Gastroesophageal sphincter (tissue), 4 donors: ENCODE results near the gene TMEM74B. TPM values are rescaled to one million over a fixed set of nuclear protein-coding genes. Genes with fewer than 3 reads are reported as not detected.

Experiments used
- ATAC-seq: fragments of 150-250 bp; one replicate; pipeline ENCODE4 v1.9.1; 2016; ENCODE audit warnings: mild to moderate bottlenecking, moderate library complexity
- H3K27ac ChIP-seq, 4 donors: fragments of 200-600 bp; sonication (generic) in 3 of 4; 1 replicate in 3 of 4; 2 replicates in 1 of 4; pipeline ENCODE4 v1.5.1; 2016 to 2019
- H3K27me3 ChIP-seq: fragments of 200-600 bp; sonication (generic); one replicate; pipeline ENCODE4 v1.5.1; 2019
- H3K36me3 ChIP-seq, 2 donors: fragments of 200-600 bp; sonication (generic); one replicate each; pipeline ENCODE4 v1.5.1; 2019; ENCODE audit warnings: control low read depth in 1 of 2
- H3K4me1 ChIP-seq, 3 donors: fragments of 200-600 bp; sonication (generic); 1 replicate in 2 of 3; 2 replicates in 1 of 3; pipeline ENCODE4 v1.5.1; 2016 to 2019; ENCODE audit warnings: control low read depth in 2 of 3
- H3K4me3 ChIP-seq, 2 donors: fragments of 200-600 bp; sonication (generic); one replicate each; pipeline ENCODE4 v1.5.1; 2019; ENCODE audit warnings: mild to moderate bottlenecking in 1 of 2, moderate library complexity in 1 of 2
- H3K9me3 ChIP-seq, 3 donors: fragments of 200-600 bp; sonication (generic); one replicate each; pipeline ENCODE4 v1.5.1; 2017 to 2019; ENCODE audit warnings: control low read depth in 2 of 3
- EP300 ChIP-seq: sonication (generic); formaldehyde crosslinking; IDR thresholded peaks from one replicate; pipeline ENCODE4 v1.6.1; 2017; ENCODE audit warnings: antibody characterized with exemption, mild to moderate bottlenecking
- POLR2A ChIP-seq, 2 donors: fragments of 450-650 bp; IDR thresholded peaks; one replicate each; pipeline ENCODE4 v1.6.1; 2017; ENCODE audit warnings: antibody characterized with exemption in 2 of 2, mild to moderate bottlenecking in 2 of 2, moderate library complexity in 1 of 2
- POLR2AphosphoS5 ChIP-seq: sonication (generic); formaldehyde crosslinking; IDR thresholded peaks from one replicate; pipeline ENCODE4 v1.6.1; 2017; ENCODE audit warnings: antibody characterized with exemption
- WGBS, 2 donors: methylation state at CpG; one replicate each; pipeline ENCODE4 v1.1.5; 2018; ENCODE audit warnings: low coverage in 1 of 2; 5-methylcytosine and 5-hydroxymethylcytosine counted together
- total RNA-seq, 4 donors: library from RNA; depleted of rRNA; stranded (reverse); fragments of >200 nt; gene quantifications; one replicate each; pipeline ENCODE4 v1.1.0, GENCODE V29; 2016
- TF ChIP-seq, protein P1 (sequence below), 4 experiments: fragments of 200-600 bp in 2 of 4; fragments of 450-650 bp in 2 of 4; sonication (generic) in 1 of 4; IDR thresholded peaks; one replicate each; pipeline ENCODE4 v1.5.1; 2017 to 2019; ENCODE audit warnings: antibody characterized with exemption in 4 of 4, mild to moderate bottlenecking in 2 of 4, moderate library complexity in 2 of 4

The TMEM74B gene
- total RNA-seq, 4 donors from 2014 or later, result 1.5 to 1.8 TPM; not detected in 2

DNA sequence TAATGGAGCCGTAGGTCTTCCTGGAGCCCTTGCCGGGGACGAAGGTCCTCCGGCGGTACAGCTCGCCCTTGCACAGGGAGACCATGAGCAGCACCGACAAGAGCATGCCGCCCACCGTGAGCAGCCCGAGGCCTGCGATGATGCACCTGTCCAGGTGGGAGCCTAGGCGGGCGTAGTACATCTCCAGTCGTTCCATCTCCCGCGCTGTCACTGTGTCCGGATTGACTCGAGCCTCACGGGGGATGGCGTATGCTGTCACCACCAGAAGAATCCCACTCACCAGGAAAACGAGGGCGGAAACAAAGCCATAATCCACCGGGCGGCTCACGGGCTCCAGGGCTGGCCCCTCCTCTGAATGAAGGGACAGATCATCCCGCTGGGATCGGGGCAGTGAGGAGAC lies 3.8 kb downstream of the TMEM74B start:
- Histone ChIP-seq H3K4me1 (peaks cover 0 to 17% (median 10%) of the 10 kb centered on the region in 3 donors), H3K27ac (no peak overlapping the region), H3K27me3 (peaks cover 26% of the 10 kb centered on the region), H3K9me3 (no peaks in the 10 kb centered on the region), H3K4me3 (no peak overlapping the region), H3K36me3 (peaks cover 0 to 34% of the 10 kb centered on the region in 2 donors)
- TF ChIP-seq, protein P1, sequence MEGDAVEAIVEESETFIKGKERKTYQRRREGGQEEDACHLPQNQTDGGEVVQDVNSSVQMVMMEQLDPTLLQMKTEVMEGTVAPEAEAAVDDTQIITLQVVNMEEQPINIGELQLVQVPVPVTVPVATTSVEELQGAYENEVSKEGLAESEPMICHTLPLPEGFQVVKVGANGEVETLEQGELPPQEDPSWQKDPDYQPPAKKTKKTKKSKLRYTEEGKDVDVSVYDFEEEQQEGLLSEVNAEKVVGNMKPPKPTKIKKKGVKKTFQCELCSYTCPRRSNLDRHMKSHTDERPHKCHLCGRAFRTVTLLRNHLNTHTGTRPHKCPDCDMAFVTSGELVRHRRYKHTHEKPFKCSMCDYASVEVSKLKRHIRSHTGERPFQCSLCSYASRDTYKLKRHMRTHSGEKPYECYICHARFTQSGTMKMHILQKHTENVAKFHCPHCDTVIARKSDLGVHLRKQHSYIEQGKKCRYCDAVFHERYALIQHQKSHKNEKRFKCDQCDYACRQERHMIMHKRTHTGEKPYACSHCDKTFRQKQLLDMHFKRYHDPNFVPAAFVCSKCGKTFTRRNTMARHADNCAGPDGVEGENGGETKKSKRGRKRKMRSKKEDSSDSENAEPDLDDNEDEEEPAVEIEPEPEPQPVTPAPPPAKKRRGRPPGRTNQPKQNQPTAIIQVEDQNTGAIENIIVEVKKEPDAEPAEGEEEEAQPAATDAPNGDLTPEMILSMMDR (IDR thresholded peaks at IDR 0.05), result no peak
- TF ChIP-seq EP300, result no peak
- TF ChIP-seq POLR2A (IDR thresholded peaks at IDR 0.05), result no peak
- no peak for TF ChIP-seq POLR2AphosphoS5
- ATAC-seq, result no peak
- 97 to 100% methylated on average over 4 to 5 of the region's 27 CpGs for WGBS, 2 donors

DNA sequence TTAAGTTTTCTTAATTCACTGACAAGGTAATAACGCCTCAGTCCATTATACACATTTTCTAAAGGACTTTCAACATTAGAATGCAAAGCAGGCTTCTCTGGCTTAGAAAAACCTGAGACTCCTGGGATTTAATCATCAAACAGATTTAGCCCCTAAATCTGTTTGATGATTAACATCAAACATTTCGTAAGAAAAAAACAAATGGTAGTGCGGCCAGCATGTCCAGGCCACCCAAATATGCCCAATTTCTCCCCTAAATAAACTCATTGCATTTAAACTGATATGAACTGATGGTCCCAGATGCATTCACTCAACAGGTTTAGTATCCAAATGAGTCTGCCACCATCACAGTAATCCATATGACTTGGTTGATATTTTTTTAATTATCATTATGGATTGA lies 6.2 kb downstream of the TMEM74B start:
- Histone ChIP-seq H3K4me3 (no peak overlapping the region), H3K9me3 (no peaks in the 10 kb centered on the region), H3K27me3 (peaks cover 3% of the 10 kb centered on the region), H3K4me1 (no peaks in the 10 kb centered on the region), H3K36me3 (peaks cover 0 to 57% of the 10 kb centered on the region in 2 donors), H3K27ac (no peak overlapping the region)
- no peak for TF ChIP-seq EP300
- no peak for TF ChIP-seq POLR2A (IDR thresholded peaks at IDR 0.05)
- TF ChIP-seq POLR2AphosphoS5, result no peak
- TF ChIP-seq, protein P1 (IDR thresholded peaks at IDR 0.05), result no peak
- ATAC-seq, result no peak
- 64 to 92% methylated on average over 3 of the region's 3 CpGs for WGBS, 2 donors

DNA sequence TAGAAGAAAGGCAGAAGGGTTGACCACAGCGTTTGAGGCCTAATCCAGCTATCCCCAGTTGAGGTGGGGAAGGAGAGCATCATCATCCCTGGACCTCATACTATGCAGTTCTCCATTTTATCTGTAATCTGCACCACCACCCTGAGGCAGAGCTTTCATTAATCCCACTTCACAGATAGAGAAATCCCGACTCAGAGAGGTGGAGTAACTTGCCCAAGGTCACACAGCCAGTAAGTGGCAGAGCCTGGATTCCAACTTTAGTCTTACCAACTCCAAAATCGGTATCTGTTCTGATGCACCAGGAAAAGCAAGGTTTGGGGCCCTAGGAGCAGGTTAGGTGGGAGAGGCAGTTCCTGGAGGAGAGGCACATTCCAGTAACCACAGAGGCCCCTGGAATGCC lies 6.7 kb downstream of the TMEM74B start:
- 86 to 95% methylated on average over 1 to 3 of the region's 3 CpGs for WGBS, 2 donors
- Histone ChIP-seq H3K4me1 (no peaks in the 10 kb centered on the region), H3K27ac (no peak overlapping the region), H3K9me3 (no peaks in the 10 kb centered on the region), H3K36me3 (peaks cover 0 to 62% of the 10 kb centered on the region in 2 donors), H3K27me3 (no peaks in the 10 kb centered on the region), H3K4me3 (no peak overlapping the region)
- TF ChIP-seq POLR2AphosphoS5 (no peak), EP300 (no peak), POLR2A (IDR thresholded peaks at IDR 0.05) (no peak)
- TF ChIP-seq, protein P1 (IDR thresholded peaks at IDR 0.05), result no peak
- no peak for ATAC-seq

DNA sequence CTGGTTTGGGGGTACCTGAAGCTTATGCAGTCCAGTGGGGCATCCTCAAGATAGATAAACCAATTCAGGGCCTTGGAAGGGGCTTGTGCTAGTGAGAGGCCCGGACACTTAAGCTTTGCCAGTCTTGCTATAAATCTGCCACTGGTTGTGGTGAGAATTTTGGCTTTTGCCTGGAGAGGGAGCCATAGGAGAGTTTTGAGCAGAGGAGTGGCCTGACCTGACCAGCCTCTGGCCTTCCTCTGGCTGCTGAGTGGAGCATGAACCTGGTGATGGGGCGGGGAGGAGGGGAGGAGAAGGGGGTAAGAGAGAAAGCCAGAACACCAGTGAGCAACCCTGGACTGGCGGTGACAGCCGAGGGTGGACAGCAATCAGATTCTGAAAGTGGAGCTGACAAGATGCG lies 7.1 kb downstream of the TMEM74B start:
- 81 to 93% methylated on average over 3 of the region's 5 CpGs for WGBS, 2 donors
- no peak for ATAC-seq
- Histone ChIP-seq H3K4me1 (no peaks in the 10 kb centered on the region), H3K36me3 (peaks cover 0 to 66% of the 10 kb centered on the region in 2 donors), H3K27me3 (no peaks in the 10 kb centered on the region), H3K9me3 (no peaks in the 10 kb centered on the region), H3K27ac (no peak overlapping the region), H3K4me3 (no peak overlapping the region)
- TF ChIP-seq POLR2AphosphoS5 (no peak), EP300 (no peak), POLR2A (IDR thresholded peaks at IDR 0.05) (no peak)
- TF ChIP-seq, protein P1 (IDR thresholded peaks at IDR 0.05), result no peak

DNA sequence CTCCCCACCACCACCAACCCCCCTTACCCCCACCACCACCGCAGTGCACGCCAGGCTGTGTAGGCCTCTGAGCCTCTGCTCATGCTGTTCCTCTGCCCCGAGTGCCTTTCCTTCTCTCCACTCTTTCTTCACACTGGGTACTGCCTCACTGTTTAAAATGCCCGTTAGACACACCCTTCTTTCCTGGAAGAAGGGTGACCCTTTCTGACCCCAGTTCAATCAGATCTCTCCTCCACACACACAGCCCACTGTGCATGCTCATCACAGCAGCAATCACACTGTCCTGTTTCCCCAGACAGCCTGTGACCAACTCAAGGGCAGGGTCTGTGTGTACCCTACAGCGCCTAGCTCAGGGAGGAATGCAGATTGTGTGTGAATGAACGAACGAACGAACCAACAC lies 10.0 kb downstream of the TMEM74B start:
- Histone ChIP-seq H3K27me3 (no peaks in the 10 kb centered on the region), H3K4me1 (no peaks in the 10 kb centered on the region), H3K9me3 (no peaks in the 10 kb centered on the region), H3K27ac (no peak overlapping the region), H3K36me3 (peaks cover 3 to 88% of the 10 kb centered on the region in 2 donors), H3K4me3 (no peak overlapping the region)
- TF ChIP-seq, protein P1 (IDR thresholded peaks at IDR 0.05), result no peak
- TF ChIP-seq POLR2AphosphoS5, result no peak
- TF ChIP-seq POLR2A (IDR thresholded peaks at IDR 0.05), result no peak
- no peak for TF ChIP-seq EP300
- no peak for ATAC-seq
- WGBS, 2 donors, result 80 to 100% methylated on average over 4 to 5 of the region's 8 CpGs
